Astrocyte of the cerebellum (primary cell): ENCODE results near the gene SLC2A9.
"Not testable (repeated sequence)": the region's sequence is repeated elsewhere in the genome, so short reads cannot be mapped to it uniquely, and the experiment has no call there.

Experiments used
- DNase-seq: peaks from one replicate; pipeline ENCODE4 v3.0.0-alpha.2; 2011; ENCODE audit warnings: low read depth
- H3K4me3 ChIP-seq: 2 replicates; pipeline ENCODE4 v1.5.1; 2011; ENCODE audit warnings: mild to moderate bottlenecking, low read depth, low read length, moderate library complexity
- in situ Hi-C: cut with HindIII; loops from 2 replicates; pipeline ENCODE4 v1.10.0; 2017; ENCODE audit warnings: low sequenced_read_pairs
- TF ChIP-seq, protein P1 (sequence below): IDR thresholded peaks from 2 replicates; pipeline ENCODE4 v1.5.1; 2012; ENCODE audit warnings: low read length, low read depth, moderate library complexity, mild to moderate bottlenecking; ENCODE audit errors: missing control alignments

Gene SLC2A9

DNA sequence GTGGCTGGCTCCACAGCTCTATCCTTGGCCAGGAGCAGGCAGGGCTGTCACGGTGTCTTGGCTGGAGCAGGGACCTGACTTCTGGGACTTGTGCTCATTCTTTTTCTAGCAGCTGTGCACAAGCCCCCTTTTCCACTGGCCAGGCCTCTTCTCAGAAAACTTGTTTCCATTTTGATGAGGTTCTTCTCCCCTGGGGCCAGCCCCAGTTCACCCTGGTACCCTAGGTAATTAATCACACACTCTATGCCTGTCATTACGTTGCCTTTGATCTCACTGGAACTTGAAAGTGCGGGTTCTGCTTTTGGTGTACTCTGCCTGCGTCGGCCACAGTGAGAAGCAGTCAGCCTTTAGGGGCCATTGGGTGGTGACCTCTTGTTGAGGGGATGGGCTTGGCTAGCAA, 213.2 kb downstream of the SLC2A9 start:
- TF ChIP-seq, protein P1, sequence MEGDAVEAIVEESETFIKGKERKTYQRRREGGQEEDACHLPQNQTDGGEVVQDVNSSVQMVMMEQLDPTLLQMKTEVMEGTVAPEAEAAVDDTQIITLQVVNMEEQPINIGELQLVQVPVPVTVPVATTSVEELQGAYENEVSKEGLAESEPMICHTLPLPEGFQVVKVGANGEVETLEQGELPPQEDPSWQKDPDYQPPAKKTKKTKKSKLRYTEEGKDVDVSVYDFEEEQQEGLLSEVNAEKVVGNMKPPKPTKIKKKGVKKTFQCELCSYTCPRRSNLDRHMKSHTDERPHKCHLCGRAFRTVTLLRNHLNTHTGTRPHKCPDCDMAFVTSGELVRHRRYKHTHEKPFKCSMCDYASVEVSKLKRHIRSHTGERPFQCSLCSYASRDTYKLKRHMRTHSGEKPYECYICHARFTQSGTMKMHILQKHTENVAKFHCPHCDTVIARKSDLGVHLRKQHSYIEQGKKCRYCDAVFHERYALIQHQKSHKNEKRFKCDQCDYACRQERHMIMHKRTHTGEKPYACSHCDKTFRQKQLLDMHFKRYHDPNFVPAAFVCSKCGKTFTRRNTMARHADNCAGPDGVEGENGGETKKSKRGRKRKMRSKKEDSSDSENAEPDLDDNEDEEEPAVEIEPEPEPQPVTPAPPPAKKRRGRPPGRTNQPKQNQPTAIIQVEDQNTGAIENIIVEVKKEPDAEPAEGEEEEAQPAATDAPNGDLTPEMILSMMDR, result no peak
- no peak for DNase-seq

DNA sequence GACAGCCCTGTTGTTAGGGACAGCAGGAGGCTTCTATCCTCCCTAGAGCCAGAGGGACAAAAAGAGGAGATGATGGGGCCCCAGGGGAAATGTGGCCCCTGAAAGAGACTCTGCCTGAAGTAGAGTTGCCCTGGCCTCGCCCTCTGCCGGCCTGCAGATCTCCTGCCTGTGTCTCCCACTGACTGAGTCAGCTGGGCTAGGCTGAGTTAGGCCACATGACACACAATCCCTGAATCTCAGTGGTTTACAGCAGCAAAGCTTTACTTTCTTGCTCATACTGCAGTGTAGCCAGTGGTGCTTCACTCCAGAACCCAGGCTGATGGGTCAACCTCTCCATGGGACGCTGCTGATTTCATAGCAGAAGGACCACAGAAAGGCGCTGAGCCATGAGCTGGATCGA, 216.4 kb downstream of the SLC2A9 start:
- in situ Hi-C loops, result no loop called here
- no peak overlapping the region for H3K4me3 ChIP-seq
- no peak for DNase-seq
- TF ChIP-seq, protein P1, result no peak

More for the DNA sequence above, 213.2 kb downstream of the SLC2A9 start:
- H3K4me3 ChIP-seq, result no peak overlapping the region
- in situ Hi-C loops, result no loop called here

DNA sequence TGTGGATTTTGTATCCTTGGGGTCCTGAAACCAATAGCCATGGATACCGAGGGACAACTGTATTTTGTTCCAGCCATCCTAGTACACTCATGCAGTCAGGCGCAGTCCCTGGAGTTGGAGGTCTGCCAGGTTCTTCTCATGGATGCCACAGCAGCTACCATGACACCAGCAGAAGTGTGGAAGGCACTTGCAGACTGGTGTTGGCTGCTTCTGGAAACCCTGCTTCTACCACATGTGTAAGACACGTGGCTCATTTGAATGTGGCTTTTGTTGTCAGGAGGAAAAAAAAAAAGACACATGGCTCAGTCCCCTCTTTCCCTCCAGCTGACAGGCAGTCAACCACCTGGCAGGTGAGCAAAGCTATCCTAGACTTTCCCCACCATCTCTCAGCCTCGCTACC, 220.4 kb downstream of the SLC2A9 start:
- in situ Hi-C loops, result no loop called here
- TF ChIP-seq, protein P1, result no peak
- H3K4me3 ChIP-seq, result no peak overlapping the region
- no peak for DNase-seq

DNA sequence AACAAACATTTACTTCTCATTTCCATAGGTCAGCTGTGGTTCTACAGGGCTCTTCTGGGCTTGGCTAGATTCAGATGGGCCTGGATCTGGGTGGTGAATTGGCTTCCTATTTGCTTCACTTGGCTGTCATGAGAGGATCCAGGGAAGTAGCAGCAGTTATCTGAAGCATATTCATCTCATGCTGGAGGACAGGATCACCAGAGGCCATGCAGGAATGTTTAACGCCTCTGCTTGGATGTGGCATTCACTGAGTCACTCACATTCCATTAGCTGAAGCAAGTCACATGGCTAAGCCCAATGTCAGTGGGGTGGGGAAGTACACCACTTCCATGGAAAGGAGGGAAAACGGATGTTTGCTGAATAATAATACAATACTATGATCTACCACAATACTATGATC, 224.7 kb downstream of the SLC2A9 start:
- in situ Hi-C loops, DNase-seq, H3K4me3 ChIP-seq: not testable (repeated sequence)

DNA sequence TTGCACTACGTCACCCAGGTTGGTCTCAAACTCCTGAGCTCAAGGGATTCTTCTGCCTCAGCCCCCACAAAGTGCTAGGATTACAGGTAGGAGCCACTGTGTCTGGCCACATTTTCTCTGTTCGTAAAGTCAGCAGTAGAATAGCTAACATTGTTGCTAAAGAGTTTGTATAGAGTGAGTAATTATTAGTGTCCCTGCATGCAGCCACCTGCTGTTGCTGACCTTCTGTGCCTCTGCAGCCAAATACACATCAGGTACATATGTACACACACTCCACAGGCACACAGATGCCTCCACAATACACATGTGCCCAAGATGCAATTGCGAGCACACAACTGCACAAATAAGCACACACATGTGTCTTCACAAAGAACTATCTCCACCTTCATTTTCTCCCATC, 228.9 kb downstream of the SLC2A9 start:
- DNase-seq, result no peak
- H3K4me3 ChIP-seq, result no peak overlapping the region
- TF ChIP-seq, protein P1, result no peak
- in situ Hi-C loops, result no loop called here

DNA sequence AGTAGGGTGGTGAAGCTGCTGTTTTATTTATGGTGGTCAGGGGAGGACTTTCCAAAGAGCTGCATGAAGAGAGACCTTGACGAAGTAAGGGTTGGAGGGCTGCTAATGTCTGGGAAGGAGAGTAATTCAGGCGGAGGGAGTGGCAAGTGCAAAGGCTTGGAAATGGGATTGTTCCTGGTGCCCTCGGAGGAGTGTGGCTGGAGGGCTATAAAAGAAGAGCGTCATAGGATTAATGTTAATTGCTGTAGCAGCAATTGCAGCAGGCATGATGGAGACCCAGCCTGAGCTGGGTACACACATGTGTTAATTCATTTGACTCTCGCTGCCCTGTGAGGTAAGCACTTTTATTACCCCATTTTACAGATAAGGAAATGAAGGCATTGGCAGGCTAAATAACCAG, 235.4 kb downstream of the SLC2A9 start:
- DNase-seq, in situ Hi-C loops, H3K4me3 ChIP-seq: not testable (repeated sequence)

DNA sequence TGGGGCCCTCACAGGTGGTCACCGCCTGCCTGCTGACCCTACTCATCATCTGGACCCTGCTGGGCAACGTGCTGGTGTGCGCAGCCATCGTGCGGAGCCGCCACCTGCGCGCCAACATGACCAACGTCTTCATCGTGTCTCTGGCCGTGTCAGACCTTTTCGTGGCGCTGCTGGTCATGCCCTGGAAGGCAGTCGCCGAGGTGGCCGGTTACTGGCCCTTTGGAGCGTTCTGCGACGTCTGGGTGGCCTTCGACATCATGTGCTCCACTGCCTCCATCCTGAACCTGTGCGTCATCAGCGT, 239.2 kb downstream of the SLC2A9 start:
- DNase-seq, result no peak
- no peak overlapping the region for H3K4me3 ChIP-seq
- in situ Hi-C loops, result no loop called here
- TF ChIP-seq, protein P1, result no peak

DNA sequence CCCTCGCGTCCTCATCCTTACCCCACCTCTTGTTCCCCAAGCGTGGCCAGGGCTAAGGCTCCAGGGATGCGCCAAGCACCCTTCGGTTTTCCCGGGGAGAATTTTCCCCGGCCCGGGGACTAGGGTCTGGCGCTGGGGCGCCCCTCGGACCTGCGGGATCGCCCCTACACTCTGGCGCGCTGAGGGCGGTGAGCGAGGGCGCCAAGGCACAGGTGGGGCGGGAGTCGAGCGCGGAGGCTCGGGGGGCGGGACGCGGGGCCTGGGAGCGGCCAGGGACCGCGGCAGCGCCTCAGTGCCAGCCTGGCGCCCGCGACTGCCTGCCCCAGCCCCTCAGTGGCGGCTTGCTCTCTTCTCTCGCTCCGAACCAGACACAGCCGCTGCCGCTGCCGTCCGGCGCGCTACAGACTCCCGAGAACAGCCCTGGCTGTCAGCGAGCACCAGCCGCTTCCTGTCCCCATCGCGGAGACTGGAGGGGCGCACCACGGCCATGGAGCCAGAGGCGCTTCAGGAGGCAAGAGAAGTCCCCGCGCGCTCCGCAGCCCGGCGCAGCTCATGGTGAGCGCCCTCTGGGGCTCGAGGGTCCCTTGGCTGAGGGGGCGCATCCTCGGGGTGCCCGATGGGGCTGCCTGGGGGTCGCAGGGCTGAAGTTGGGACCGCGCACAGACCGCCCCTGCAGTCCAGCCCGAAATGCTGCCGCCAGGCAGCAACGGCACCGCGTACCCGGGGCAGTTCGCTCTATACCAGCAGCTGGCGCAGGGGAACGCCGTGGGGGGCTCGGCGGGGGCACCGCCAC, 239.8 kb downstream of the SLC2A9 start, which contains the start of gene DRD5:
DRD5 (plus strand) TSS at position 292 of the 793 bp plus-strand sequence; CDS start at position 688, 396 bp downstream.
- H3K4me3 ChIP-seq, result no peak within 1 kb of the TSS
- DNase-seq, result no peak
- in situ Hi-C loops, result no loop called here
- TF ChIP-seq, protein P1, result no peak
